ENCODE results near the gene CADPS2. TPM values are rescaled to one million over a fixed set of nuclear protein-coding genes. Genes with fewer than 3 reads are reported as not detected.

CADPS2 gene
- 6.2 and 6.5 TPM in 2 replicates for total RNA-seq (2013; cell fraction: nucleolus; rRNA removed)
- total RNA-seq (2014; rRNA removed) (0.22 and 0.23 TPM in 2 replicates), total RNA-seq (2014; rRNA removed; fragmentation: Illumina TruSeq; extraction: Trizol) (0.37 and 0.40 TPM in 2 replicates), total RNA-seq (2021) (0.18 and 0.53 TPM in 2 replicates), polyA plus RNA-seq (2011; rRNA removed) (7.5 and 10.2 TPM in 2 replicates), polyA plus RNA-seq (2014; fragmentation: Illumina TruSeq; extraction: Trizol) (0.29 and 0.30 TPM in 2 replicates), polyA plus RNA-seq (2014; fragmentation: Nextera tagmentation; extraction: Ambion mirVana) (under 1 TPM; 0.16 TPM), polyA plus RNA-seq (2014; rRNA removed) (0.16 and 0.27 TPM in 2 replicates), polyA plus RNA-seq (2016; fragmentation: Nextera tagmentation; extraction: Ambion mirVana) (under 1 TPM; 0.05 to 0.35 TPM), polyA minus RNA-seq (2011; rRNA and poly(A)+ RNA removed) (12.1 and 12.2 TPM in 2 replicates), Bru-seq, nascent RNA (percentile 55 among the genes with signal in this experiment), BruChase-seq, experiment 1, labeled RNA remaining after a 6-hour chase (percentile 48 among the genes with signal in this experiment), BruChase-seq, experiment 2, labeled RNA remaining after a 2-hour chase (percentile 50 among the genes with signal in this experiment)
- polyA plus RNA-seq (2011; ENCODE audit: low read depth) = 0.41 TPM
- polyA plus RNA-seq (2011; cell fraction: cytosol; rRNA removed) = 3.4 and 3.5 TPM in 2 replicates
- polyA plus RNA-seq (2011; cell fraction: nucleus; rRNA removed) = 3.1 and 4.2 TPM in 2 replicates
- 0.34 and 0.36 TPM in 2 replicates for polyA plus RNA-seq (2012)
- polyA minus RNA-seq (2011; cell fraction: cytosol; rRNA and poly(A)+ RNA removed) = 2.8 and 3.7 TPM in 2 replicates
- polyA minus RNA-seq (2011; cell fraction: nucleus; rRNA and poly(A)+ RNA removed) = 16.0 and 19.3 TPM in 2 replicates
- long read RNA-seq, experiment 1, partial matches to known transcripts = 0 of 2 reads
- long read RNA-seq, experiment 1, other reads (novel, unspliced or antisense) = 2 of 2 reads
- long read RNA-seq, experiment 2, partial matches to known transcripts = 6 of 41 reads
- long read RNA-seq, experiment 2, other reads (novel, unspliced or antisense) = 35 of 41 reads

DNA sequence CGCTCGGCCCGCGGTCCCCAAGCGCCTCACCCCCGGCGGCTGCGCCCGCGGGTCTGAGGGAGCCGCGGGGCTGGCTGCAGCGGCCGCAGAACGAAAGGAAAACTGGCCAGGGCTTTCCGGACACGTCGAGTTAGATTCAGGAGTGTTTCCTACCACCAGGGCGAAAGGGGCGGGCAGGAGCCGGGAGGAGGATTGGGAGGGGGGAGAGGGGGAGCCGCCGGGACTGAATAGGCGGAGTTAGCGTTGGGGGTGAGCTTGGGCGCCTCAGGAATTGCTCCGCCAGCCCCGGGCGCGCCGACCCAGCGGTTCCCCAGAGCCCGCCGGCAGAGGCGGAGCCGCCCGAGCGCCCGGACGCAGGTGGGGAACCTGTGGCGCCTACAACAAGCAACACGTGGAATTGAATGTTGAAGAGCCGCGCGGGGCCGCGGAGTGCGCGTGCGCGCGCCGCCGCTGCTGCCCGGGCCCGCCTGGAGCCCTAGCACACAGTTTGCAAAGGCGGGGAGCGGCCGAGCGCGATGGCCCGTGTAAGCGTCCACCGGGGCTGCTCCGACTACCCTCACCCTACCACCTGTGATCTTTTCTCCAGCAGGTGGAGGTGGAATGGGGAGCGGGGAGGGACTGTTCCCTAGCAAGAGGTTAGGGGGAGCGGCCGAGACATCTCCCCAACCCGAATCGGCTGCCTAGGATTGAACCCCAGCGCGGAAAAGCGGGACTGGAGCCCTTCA lies at the start of gene CADPS2:
Gene CADPS2, minus strand, starts transcription at position 104 of the 725 bp plus-strand sequence. CDS start 123 bp downstream, outside the sequence.
- ChIA-PET SMC1A (ENCODE audit: uncharacterized antibody, unreplicated experiment) (interaction anchor here (1.0 to 1.2 kb wide), 3 partner anchors 8 to 176 kb away, joined by 3 to 5 read pairs (median 3); no protein-coding TSS in a partner anchor), POLR2A (interaction anchor here (1.4 kb wide), 1 partner anchor 171 kb away, joined by 4 read pairs; no protein-coding TSS in a partner anchor), RAD21 (ENCODE audit: unreplicated experiment) (interaction anchor here (1.1 to 1.7 kb wide), 2 partner anchors 83 to 173 kb away, joined by 3 to 7 read pairs; no protein-coding TSS in a partner anchor), CTCF (interaction anchor here (0.6 to 2.1 kb wide), 4 partner anchors 83 to 1496 kb away, joined by 3 to 9 read pairs (median 3); no protein-coding TSS in a partner anchor)
- Histone ChIP-seq H3K4me3 (peak within 1 kb of the TSS; percentile 58), H3K9ac (ENCODE audit: control insufficient read depth, insufficient read depth, low read length) (peak within 1 kb of the TSS; percentile 22; the same call in 1 of the 2 replicates), H3K79me2 (ENCODE audit: control insufficient read depth, insufficient read depth, low read length) (no peaks in the 10 kb centered on the region), H2AFZ (ENCODE audit: control insufficient read depth, low read depth, low read length) (peak within 1 kb of the TSS; percentile 52), H3K27me3 (replicated peaks in 1 of 2; ENCODE audit: control insufficient read depth in 2 of 2, insufficient read depth in 2 of 2, low read length in 1 of 2) (peaks cover 6 to 10% of the 10 kb centered on the region in 2 experiments; a peak in 3 of 4 replicates), H3K36me3 (ENCODE audit: control insufficient read depth in 2 of 2, insufficient read depth in 2 of 2, low read length in 1 of 2) (no peaks in the 10 kb centered on the region), H3K9me3 (replicated peaks; ENCODE audit: control insufficient read depth, insufficient read depth, low read length) (no peaks in the 10 kb centered on the region), H3K4me2 (ENCODE audit: control insufficient read depth, insufficient read depth) (peak within 1 kb of the TSS; percentile 82), H4K20me1 (ENCODE audit: control insufficient read depth, insufficient read depth) (no peaks in the 10 kb centered on the region), H3K27ac (ENCODE audit: control insufficient read depth, insufficient read depth) (no peak within 1 kb of the TSS), H3K4me1 (ENCODE audit: control insufficient read depth, insufficient read depth, low read length) (no peaks in the 10 kb centered on the region; the same call in 1 of the 2 replicates)
- BruUV-seq (replicated peaks) = no TSS peak
- intact Hi-C loops (cut with micrococcal nuclease; ENCODE audit: unreplicated experiment) = loop anchor here (5.0 kb wide), 2 partner anchors 84 to 344 kb away; no protein-coding TSS in a partner anchor
- no peak for FAIRE-seq
- 10% methylated on average over 68 of the region's 73 CpGs for WGBS (ENCODE audit: insufficient coverage, insufficient replicate concordance, low lambda C conversion rate, missing lambda C conversion rate)
- DNase-seq (ENCODE audit: low read depth, low spot score) = no peak
- peak; percentile 81 for ATAC-seq
- in situ Hi-C loops (cut with MboI) = no loop called here
- no peak for TF ChIP-seq MEF2A (IDR thresholded peaks at IDR 0.05; ENCODE audit: insufficient read depth, low read depth, low read length)
- TF ChIP-seq POLR2A (IDR thresholded peaks at IDR 0.05; ENCODE audit: low read depth, low read length) = no peak
- TF ChIP-seq BHLHE40 (IDR thresholded peaks at IDR 0.05; ENCODE audit: borderline replicate concordance in 1 of 2, low read depth in 2 of 2, low read length in 1 of 2) = peak in 1 of 2 experiments; percentile 39; a peak in 2 of 4 replicates
- no peak for TF ChIP-seq ZZZ3 (IDR thresholded peaks at IDR 0.05; ENCODE audit: control insufficient read depth, insufficient read length, low read depth)
- TF ChIP-seq SREBF2 (IDR thresholded peaks at IDR 0.05; ENCODE audit: low read length) = no peak
- TF ChIP-seq SMAD5 (IDR thresholded peaks at IDR 0.05; ENCODE audit: low read depth) = no peak
- peak; percentile 36; the same call in 1 of the 2 replicates for TF ChIP-seq NRF1 (conservative IDR thresholded peaks at IDR 0.05; ENCODE audit: low read depth, low read length)
- no peak for TF ChIP-seq PML (IDR thresholded peaks at IDR 0.05; ENCODE audit: low read length)
- TF ChIP-seq, protein P1, sequence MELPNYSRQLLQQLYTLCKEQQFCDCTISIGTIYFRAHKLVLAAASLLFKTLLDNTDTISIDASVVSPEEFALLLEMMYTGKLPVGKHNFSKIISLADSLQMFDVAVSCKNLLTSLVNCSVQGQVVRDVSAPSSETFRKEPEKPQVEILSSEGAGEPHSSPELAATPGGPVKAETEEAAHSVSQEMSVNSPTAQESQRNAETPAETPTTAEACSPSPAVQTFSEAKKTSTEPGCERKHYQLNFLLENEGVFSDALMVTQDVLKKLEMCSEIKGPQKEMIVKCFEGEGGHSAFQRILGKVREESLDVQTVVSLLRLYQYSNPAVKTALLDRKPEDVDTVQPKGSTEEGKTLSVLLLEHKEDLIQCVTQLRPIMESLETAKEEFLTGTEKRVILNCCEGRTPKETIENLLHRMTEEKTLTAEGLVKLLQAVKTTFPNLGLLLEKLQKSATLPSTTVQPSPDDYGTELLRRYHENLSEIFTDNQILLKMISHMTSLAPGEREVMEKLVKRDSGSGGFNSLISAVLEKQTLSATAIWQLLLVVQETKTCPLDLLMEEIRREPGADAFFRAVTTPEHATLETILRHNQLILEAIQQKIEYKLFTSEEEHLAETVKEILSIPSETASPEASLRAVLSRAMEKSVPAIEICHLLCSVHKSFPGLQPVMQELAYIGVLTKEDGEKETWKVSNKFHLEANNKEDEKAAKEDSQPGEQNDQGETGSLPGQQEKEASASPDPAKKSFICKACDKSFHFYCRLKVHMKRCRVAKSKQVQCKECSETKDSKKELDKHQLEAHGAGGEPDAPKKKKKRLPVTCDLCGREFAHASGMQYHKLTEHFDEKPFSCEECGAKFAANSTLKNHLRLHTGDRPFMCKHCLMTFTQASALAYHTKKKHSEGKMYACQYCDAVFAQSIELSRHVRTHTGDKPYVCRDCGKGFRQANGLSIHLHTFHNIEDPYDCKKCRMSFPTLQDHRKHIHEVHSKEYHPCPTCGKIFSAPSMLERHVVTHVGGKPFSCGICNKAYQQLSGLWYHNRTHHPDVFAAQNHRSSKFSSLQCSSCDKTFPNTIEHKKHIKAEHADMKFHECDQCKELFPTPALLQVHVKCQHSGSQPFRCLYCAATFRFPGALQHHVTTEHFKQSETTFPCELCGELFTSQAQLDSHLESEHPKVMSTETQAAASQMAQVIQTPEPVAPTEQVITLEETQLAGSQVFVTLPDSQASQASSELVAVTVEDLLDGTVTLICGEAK (IDR thresholded peaks at IDR 0.05; ENCODE audit: borderline replicate concordance) = no peak
- TF ChIP-seq, protein P2, sequence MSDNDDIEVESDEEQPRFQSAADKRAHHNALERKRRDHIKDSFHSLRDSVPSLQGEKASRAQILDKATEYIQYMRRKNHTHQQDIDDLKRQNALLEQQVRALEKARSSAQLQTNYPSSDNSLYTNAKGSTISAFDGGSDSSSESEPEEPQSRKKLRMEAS (IDR thresholded peaks at IDR 0.05; ENCODE audit: low read depth, low read length) = peak; percentile 29; the same call in 1 of the 2 replicates
- TF ChIP-seq, protein P3, sequence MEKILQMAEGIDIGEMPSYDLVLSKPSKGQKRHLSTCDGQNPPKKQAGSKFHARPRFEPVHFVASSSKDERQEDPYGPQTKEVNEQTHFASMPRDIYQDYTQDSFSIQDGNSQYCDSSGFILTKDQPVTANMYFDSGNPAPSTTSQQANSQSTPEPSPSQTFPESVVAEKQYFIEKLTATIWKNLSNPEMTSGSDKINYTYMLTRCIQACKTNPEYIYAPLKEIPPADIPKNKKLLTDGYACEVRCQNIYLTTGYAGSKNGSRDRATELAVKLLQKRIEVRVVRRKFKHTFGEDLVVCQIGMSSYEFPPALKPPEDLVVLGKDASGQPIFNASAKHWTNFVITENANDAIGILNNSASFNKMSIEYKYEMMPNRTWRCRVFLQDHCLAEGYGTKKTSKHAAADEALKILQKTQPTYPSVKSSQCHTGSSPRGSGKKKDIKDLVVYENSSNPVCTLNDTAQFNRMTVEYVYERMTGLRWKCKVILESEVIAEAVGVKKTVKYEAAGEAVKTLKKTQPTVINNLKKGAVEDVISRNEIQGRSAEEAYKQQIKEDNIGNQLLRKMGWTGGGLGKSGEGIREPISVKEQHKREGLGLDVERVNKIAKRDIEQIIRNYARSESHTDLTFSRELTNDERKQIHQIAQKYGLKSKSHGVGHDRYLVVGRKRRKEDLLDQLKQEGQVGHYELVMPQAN (conservative IDR thresholded peaks at IDR 0.05) = no peak; the same call in 1 of the 2 replicates
- TF ChIP-seq LARP7 (IDR thresholded peaks at IDR 0.05) = 0 out of 2 replicates have a peak, but pooled peaks have one; percentile 21
